ENCODE data around the gene NUDT5.

NUDT5 gene

GRCh38 chr10:12214093-12214492 is 18.4 kb upstream of the NUDT5 start:
- no peak for TF ChIP-seq CTCF (IDR thresholded peaks at IDR 0.05; ENCODE audit: low read depth, low read length)
- H3K4me3 ChIP-seq (ENCODE audit: low read depth, low read length) = no peak overlapping the region

GRCh38 chr10:12213621-12214020 is 17.9 kb upstream of the NUDT5 start:
- no peak for TF ChIP-seq CTCF (IDR thresholded peaks at IDR 0.05; ENCODE audit: low read depth, low read length)

GRCh38 chr10:12212454-12212853 is 16.8 kb upstream of the NUDT5 start:
- TF ChIP-seq CTCF (IDR thresholded peaks at IDR 0.05; ENCODE audit: low read depth, low read length) = no peak
- no peak overlapping the region for H3K4me3 ChIP-seq (ENCODE audit: low read depth, low read length)

More at GRCh38 chr10:12213621-12214020, 17.9 kb upstream of the NUDT5 start:
- no peak overlapping the region for H3K4me3 ChIP-seq (ENCODE audit: low read depth, low read length)

GRCh38 chr10:12208460-12208859 is 12.8 kb upstream of the NUDT5 start:
- no peak overlapping the region for H3K4me3 ChIP-seq (ENCODE audit: low read depth, low read length)
- no peak for TF ChIP-seq CTCF (IDR thresholded peaks at IDR 0.05; ENCODE audit: low read depth, low read length)

- no peak overlapping the region for H3K4me3 ChIP-seq (ENCODE audit: low read depth, low read length)
- no peak for TF ChIP-seq CTCF (IDR thresholded peaks at IDR 0.05; ENCODE audit: low read depth, low read length)
Observed at GRCh38 chr10:12207114-12207513, 11.4 kb upstream of the NUDT5 start.

- TF ChIP-seq CTCF (IDR thresholded peaks at IDR 0.05; ENCODE audit: low read depth, low read length) = no peak
- H3K4me3 ChIP-seq (ENCODE audit: low read depth, low read length) = no peak overlapping the region
Observed at GRCh38 chr10:12205082-12205481, 9.4 kb upstream of the NUDT5 start.

GRCh38 chr10:12202226-12202625 is 6.5 kb upstream of the NUDT5 start:
- H3K4me3 ChIP-seq (ENCODE audit: low read depth, low read length) = no peak overlapping the region
- no peak for TF ChIP-seq CTCF (IDR thresholded peaks at IDR 0.05; ENCODE audit: low read depth, low read length)

All from WI38 (cell line).